HepG2 (cell line): ENCODE results near the gene FAIM2. TPM values are rescaled to one million over a fixed set of nuclear protein-coding genes. Genes with fewer than 3 reads are reported as not detected.

ENCODE experiments used
- CCDC6 ChIP-seq: sonication (generic); formaldehyde crosslinking; IDR thresholded peaks from 2 replicates; pipeline ENCODE4 v1.8.1; 2022; ENCODE audit warnings: mild to moderate bottlenecking, missing genetic modification reagents, moderate library complexity
- KLF11 ChIP-seq: IDR thresholded peaks from 2 replicates; pipeline ENCODE4 v1.6.1; 2016; ENCODE audit warnings: missing compliant biosample characterization
- MAFK ChIP-seq, 2 experiments: IDR thresholded peaks in 1 of 2; conservative IDR thresholded peaks in 1 of 2; 2 replicates each; pipeline ENCODE4 v1.6.1; 2011; ENCODE audit warnings: improper control_type of control experiment in 2 of 2, low read length in 2 of 2
- NR2F1 ChIP-seq, 2 experiments: fragments of 450-650 bp in 1 of 2; formaldehyde crosslinking in 1 of 2; IDR thresholded peaks; 2 replicates each; pipeline versions ENCODE4 v1.5.0 to v1.6.1; 2016 to 2020; ENCODE audit warnings: mild to moderate bottlenecking in 1 of 2, missing compliant biosample characterization in 1 of 2, missing genetic modification reagents in 1 of 2, moderate library complexity in 1 of 2
- polyA plus RNA-seq, 8 experiments: library from polyadenylated mRNA; depleted of rRNA in 3 of 8; stranded (reverse) in 7 of 8; unstranded in 1 of 8; fragments of >200 nt; fragmentation: Illumina TruSeq in 4 of 8; extraction: Trizol in 4 of 8; gene quantifications; 2 replicates each; pipeline versions ENCODE4 v1.2.1 to v1.2.3, GENCODE V29; 2011 to 2016; ENCODE audit warnings: low read depth in 4 of 8, missing spikeins in 1 of 8, mixed read lengths in 1 of 8; ENCODE audit not compliant: insufficient read depth in 1 of 8
- total RNA-seq, 5 experiments: library from RNA; depleted of rRNA; stranded (reverse); fragments of >200 nt; fragmentation: Illumina TruSeq; extraction: Trizol; gene quantifications; 2 replicates each; pipeline ENCODE4 v1.2.3, GENCODE V29; 2016; ENCODE audit warnings: low read depth in 1 of 5
- TF ChIP-seq, protein P1 (sequence below): sonication (generic); formaldehyde crosslinking; IDR thresholded peaks from one replicate; pipeline ENCODE4 v1.5.1; 2020; ENCODE audit warnings: mild to moderate bottlenecking, missing genetic modification reagents; ENCODE audit errors: not compliant biosample characterization

FAIM2 gene
- total and polyA plus RNA-seq, 2 of the 13 experiments (the other 11 are each of a cell fraction or from before 2014, with no cell fraction given) = not detected

DNA sequence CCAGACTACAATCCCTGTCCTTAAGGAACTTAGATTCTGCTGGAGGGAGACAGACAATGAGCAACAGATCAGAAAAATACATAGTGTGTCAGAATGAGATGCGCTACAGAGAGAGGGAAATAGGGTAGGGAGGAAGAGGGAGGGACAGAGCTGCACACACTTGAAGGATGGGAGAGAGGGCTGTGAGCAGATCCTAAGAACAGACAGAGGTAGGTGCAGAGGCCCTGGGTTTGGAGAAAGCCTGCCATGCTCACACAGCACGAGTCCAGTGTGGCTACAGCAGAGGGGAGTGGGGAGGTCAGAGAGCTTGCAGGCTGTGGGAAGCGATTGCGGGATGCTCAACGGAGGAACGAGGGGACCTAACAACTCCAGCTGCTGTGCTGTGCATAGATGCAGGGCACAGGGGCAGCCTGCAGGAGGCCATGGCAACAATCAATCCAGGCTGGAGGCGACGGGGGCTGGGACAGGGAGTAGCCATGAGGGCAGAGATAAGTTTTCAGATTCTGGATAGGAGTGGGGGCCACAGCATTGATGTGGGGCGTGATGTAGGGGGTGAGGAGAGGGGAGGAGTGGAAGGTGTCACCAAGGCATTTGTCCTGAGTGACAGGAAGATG lies 20.7 kb downstream of the FAIM2 start (continued):
- no peak for TF ChIP-seq KLF11 (CRISPR knock-in tag)
- TF ChIP-seq NR2F1 (CRISPR knock-in tag; IDR thresholded peaks at IDR 0.05) = no peak
- TF ChIP-seq, protein P1, sequence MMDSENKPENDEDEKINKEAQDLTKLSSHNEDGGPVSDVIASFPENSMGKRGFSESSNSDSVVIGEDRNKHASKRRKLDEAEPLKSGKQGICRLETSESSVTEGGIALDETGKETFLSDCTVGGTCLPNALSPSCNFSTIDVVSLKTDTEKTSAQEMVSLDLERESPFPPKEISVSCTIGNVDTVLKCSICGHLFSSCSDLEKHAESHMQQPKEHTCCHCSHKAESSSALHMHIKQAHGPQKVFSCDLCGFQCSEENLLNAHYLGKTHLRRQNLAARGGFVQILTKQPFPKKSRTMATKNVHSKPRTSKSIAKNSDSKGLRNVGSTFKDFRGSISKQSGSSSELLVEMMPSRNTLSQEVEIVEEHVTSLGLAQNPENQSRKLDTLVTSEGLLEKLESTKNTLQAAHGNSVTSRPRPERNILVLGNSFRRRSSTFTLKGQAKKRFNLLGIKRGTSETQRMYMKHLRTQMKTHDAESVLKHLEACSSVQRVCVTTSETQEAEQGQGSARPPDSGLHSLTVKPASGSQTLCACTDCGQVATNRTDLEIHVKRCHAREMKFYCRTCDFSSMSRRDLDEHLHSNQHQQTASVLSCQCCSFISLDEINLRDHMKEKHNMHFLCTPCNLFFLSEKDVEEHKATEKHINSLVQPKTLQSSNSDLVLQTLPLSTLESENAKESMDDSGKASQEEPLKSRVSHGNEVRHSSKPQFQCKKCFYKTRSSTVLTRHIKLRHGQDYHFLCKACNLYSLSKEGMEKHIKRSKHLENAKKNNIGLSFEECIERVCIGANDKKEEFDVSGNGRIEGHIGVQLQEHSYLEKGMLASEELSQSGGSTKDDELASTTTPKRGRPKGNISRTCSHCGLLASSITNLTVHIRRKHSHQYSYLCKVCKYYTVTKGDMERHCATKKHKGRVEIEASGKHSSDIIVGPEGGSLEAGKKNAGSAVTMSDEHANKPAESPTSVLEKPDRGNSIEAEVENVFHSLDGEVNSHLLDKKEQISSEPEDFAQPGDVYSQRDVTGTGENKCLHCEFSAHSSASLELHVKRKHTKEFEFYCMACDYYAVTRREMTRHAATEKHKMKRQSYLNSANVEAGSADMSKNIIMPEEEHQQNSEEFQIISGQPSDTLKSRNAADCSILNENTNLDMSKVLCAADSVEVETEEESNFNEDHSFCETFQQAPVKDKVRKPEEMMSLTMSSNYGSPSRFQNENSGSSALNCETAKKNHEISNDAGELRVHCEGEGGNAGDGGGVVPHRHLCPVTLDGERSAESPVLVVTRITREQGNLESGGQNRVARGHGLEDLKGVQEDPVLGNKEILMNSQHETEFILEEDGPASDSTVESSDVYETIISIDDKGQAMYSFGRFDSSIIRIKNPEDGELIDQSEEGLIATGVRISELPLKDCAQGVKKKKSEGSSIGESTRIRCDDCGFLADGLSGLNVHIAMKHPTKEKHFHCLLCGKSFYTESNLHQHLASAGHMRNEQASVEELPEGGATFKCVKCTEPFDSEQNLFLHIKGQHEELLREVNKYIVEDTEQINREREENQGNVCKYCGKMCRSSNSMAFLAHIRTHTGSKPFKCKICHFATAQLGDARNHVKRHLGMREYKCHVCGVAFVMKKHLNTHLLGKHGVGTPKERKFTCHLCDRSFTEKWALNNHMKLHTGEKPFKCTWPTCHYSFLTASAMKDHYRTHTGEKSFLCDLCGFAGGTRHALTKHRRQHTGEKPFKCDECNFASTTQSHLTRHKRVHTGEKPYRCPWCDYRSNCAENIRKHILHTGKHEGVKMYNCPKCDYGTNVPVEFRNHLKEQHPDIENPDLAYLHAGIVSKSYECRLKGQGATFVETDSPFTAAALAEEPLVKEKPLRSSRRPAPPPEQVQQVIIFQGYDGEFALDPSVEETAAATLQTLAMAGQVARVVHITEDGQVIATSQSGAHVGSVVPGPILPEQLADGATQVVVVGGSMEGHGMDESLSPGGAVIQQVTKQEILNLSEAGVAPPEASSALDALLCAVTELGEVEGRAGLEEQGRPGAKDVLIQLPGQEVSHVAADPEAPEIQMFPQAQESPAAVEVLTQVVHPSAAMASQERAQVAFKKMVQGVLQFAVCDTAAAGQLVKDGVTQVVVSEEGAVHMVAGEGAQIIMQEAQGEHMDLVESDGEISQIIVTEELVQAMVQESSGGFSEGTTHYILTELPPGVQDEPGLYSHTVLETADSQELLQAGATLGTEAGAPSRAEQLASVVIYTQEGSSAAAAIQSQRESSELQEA (CRISPR knock-in tag) = no peak
- TF ChIP-seq MAFK (conservative IDR thresholded peaks at IDR 0.05 in 1 of 2, IDR thresholded peaks at IDR 0.05 in 1 of 2; ENCODE audit: low read length in 2 of 2) = no peak
- no peak for TF ChIP-seq CCDC6 (CRISPR knock-in tag)
